PC-9 (cell line): ENCODE data around the gene PRSS22. TPM values are rescaled to one million over a fixed set of nuclear protein-coding genes. Genes with fewer than 3 reads are reported as not detected.

ENCODE experiments used
- BruUV-seq: library from RNA; stranded (reverse); fragments of 400-500 nt; replicated peaks from 2 replicates; lab custom pipeline; 2021; lab: Mats Ljungman, UMichigan
- CTCF ChIA-PET: fragments of 300-600 bp; sonication (Branson Sonifier 250); formaldehyde crosslinking; loops from one replicate; lab custom pipeline; 2022; ENCODE audit warnings: antibody characterized with exemption; lab: Charles Lee
- POLR2A ChIA-PET: fragments of 300-600 bp; sonication (Branson Sonifier 250); formaldehyde crosslinking; loops from one replicate; lab custom pipeline; 2022; ENCODE audit warnings: antibody characterized with exemption; ENCODE audit not compliant: unreplicated experiment; lab: Charles Lee
- DNase-seq, 2 experiments: peaks; one replicate each; pipeline versions ENCODE4 v3.0.0 to v3.0.0-alpha.2; 2015 to 2022; ENCODE audit warnings: mixed read lengths in 1 of 2
- H2AFZ ChIP-seq: fragments of 200-600 bp; sonication (generic); 2 replicates; pipeline ENCODE4 v1.8.1; 2017; ENCODE audit warnings: antibody characterized with exemption
- H3F3A ChIP-seq: fragments of 200-600 bp; sonication (generic); 2 replicates; pipeline ENCODE4 v1.8.1; 2017; ENCODE audit warnings: antibody characterized with exemption, mild to moderate bottlenecking, low read depth; ENCODE audit not compliant: insufficient read depth
- H3K27ac ChIP-seq: fragments of 200-600 bp; sonication (generic); 2 replicates; pipeline ENCODE4 v1.6.1; 2016; ENCODE audit warnings: mixed run types
- H3K27me3 ChIP-seq: fragments of 200-600 bp; sonication (generic); 2 replicates; pipeline ENCODE4 v1.6.1; 2016; ENCODE audit warnings: low read depth, mixed run types; ENCODE audit not compliant: insufficient read depth
- H3K36me3 ChIP-seq: fragments of 200-600 bp; sonication (generic); 2 replicates; pipeline ENCODE4 v1.6.1; 2016; ENCODE audit warnings: low read depth, mixed run types
- H3K4me1 ChIP-seq: fragments of 200-600 bp; sonication (generic); replicated peaks from 2 replicates; pipeline ENCODE4 v1.6.1; 2016; ENCODE audit warnings: mixed run types; ENCODE audit not compliant: insufficient read depth
- H3K4me2 ChIP-seq: fragments of 200-600 bp; sonication (generic); 2 replicates; pipeline ENCODE4 v1.6.1; 2017; ENCODE audit warnings: mixed run types
- H3K4me3 ChIP-seq: fragments of 200-600 bp; sonication (generic); 2 replicates; pipeline ENCODE4 v1.6.1; 2016; ENCODE audit warnings: mixed run types
- H3K79me2 ChIP-seq: fragments of 200-600 bp; sonication (generic); 2 replicates; pipeline ENCODE4 v1.6.1; 2017; ENCODE audit warnings: low read depth, mixed run types
- H3K9me2 ChIP-seq: fragments of 200-600 bp; sonication (generic); 2 replicates; pipeline ENCODE4 v1.8.1; 2017; ENCODE audit warnings: mild to moderate bottlenecking; ENCODE audit not compliant: insufficient read depth
- H3K9me3 ChIP-seq: fragments of 200-600 bp; sonication (generic); 2 replicates; pipeline ENCODE4 v1.8.1; 2016; ENCODE audit warnings: low read depth; ENCODE audit not compliant: insufficient read depth
- H4K20me1 ChIP-seq: fragments of 200-600 bp; sonication (generic); 2 replicates; pipeline ENCODE4 v1.8.1; 2017; ENCODE audit not compliant: insufficient read depth
- EZH2 ChIP-seq: fragments of 200-600 bp; sonication (generic); IDR thresholded peaks from 2 replicates; pipeline ENCODE4 v1.8.0; 2017; ENCODE audit warnings: antibody characterized with exemption, low read depth
- intact Hi-C: fragments of 100-400 bp; cut with micrococcal nuclease; formaldehyde crosslinking; loops from one replicate; pipeline ENCODE4 v1.10.0; 2022; ENCODE audit not compliant: unreplicated experiment
- total RNA-seq: library from RNA; stranded (reverse); gene quantifications from 2 replicates; pipeline ENCODE4 v1.2.3, GENCODE V29; 2021
- TF ChIP-seq, protein P1 (sequence below): fragments of 200-600 bp; sonication (generic); conservative IDR thresholded peaks from 2 replicates; pipeline ENCODE4 v1.6.1; 2017; ENCODE audit warnings: mixed run types, antibody characterized with exemption, mild to moderate bottlenecking, moderate library complexity

The PRSS22 gene
- total RNA-seq, 1 experiment from 2014 or later: 99.7 TPM

- POLR2A ChIA-PET: no interaction called here
- BruUV-seq: no TSS peak
- H3K27me3 ChIP-seq: 0 out of 2 replicates have a peak, but pooled peaks cover 3% of the 10 kb centered on the region
- no peak overlapping the region for H2AFZ ChIP-seq
- no peaks in the 10 kb centered on the region for H4K20me1 ChIP-seq
- peaks cover 18% of the 10 kb centered on the region; the same call in 1 of the 2 replicates for H3F3A ChIP-seq
- H3K27ac ChIP-seq: no peak overlapping the region
- H3K4me2 ChIP-seq: no peak overlapping the region
- TF ChIP-seq, protein P1, sequence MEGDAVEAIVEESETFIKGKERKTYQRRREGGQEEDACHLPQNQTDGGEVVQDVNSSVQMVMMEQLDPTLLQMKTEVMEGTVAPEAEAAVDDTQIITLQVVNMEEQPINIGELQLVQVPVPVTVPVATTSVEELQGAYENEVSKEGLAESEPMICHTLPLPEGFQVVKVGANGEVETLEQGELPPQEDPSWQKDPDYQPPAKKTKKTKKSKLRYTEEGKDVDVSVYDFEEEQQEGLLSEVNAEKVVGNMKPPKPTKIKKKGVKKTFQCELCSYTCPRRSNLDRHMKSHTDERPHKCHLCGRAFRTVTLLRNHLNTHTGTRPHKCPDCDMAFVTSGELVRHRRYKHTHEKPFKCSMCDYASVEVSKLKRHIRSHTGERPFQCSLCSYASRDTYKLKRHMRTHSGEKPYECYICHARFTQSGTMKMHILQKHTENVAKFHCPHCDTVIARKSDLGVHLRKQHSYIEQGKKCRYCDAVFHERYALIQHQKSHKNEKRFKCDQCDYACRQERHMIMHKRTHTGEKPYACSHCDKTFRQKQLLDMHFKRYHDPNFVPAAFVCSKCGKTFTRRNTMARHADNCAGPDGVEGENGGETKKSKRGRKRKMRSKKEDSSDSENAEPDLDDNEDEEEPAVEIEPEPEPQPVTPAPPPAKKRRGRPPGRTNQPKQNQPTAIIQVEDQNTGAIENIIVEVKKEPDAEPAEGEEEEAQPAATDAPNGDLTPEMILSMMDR: no peak
- TF ChIP-seq EZH2: no peak
- H3K9me2 ChIP-seq: no peaks in the 10 kb centered on the region
- no peak overlapping the region for H3K4me3 ChIP-seq
- peaks cover 22% of the 10 kb centered on the region for H3K79me2 ChIP-seq
- no peaks in the 10 kb centered on the region for H3K9me3 ChIP-seq
- no peaks in the 10 kb centered on the region for H3K36me3 ChIP-seq
- intact Hi-C loops: loop anchor here (5.0 kb wide), 2 partner anchors 38 to 42 kb away; partner anchors contain the start of genes ELOB and PRSS22
- DNase-seq: no peak
- CTCF ChIA-PET: no interaction called here
- peaks cover 32% of the 10 kb centered on the region for H3K4me1 ChIP-seq
These were observed 42.6 kb downstream of the PRSS22 start for GRCh38 chr16:2815299-2815771.

DNA sequence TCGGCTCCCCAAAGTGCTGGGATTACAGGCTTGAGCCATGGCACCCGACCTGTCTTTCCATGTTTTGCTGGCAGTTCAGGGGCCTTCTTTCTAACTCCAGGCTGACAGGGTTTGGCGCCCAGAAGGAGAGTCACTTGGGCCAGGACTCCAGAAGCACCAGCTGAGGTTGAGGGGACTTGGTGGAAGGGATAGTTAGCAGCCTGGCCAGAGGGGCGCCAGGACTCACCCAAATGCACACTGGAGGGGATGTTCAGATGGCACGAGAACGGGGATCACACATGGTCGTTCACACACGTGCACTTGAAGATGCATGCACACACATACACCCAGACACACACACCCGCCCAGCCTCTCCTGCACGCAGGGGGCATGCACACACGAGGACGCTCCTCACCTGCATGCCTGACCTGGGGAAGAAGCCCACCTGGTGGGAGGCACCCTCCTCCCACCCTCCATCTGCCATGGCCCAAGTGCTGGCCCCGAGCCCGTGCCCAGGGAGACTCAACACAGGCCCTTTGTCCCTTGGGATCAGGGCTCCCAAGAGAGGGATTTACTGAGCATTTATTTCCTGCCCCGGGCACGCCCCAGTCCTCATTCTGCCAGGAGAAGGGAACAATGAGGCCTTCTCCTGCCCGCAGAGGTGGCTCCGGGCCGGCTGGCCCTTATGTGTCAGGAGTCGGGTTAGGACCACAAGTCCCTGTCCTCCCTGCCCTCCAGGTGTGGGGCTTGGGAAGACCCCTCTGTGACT, 43.2 kb downstream of the PRSS22 start:
- POLR2A ChIA-PET: no interaction called here
- intact Hi-C loops: loop anchor here (5.0 kb wide), 2 partner anchors 37 to 43 kb away; partner anchors contain the start of genes ELOB and PRSS22
- Histone ChIP-seq H4K20me1 (no peaks in the 10 kb centered on the region), H3K9me2 (no peaks in the 10 kb centered on the region), H3K4me2 (no peak overlapping the region), H3K4me1 (peaks cover 32% of the 10 kb centered on the region), H3K27me3 (0 out of 2 replicates have a peak, but pooled peaks cover 3% of the 10 kb centered on the region), H3K36me3 (no peaks in the 10 kb centered on the region), H3K9me3 (no peaks in the 10 kb centered on the region), H3F3A (peaks cover 18% of the 10 kb centered on the region; the same call in 1 of the 2 replicates), H3K4me3 (no peak overlapping the region), H3K27ac (no peak overlapping the region), H3K79me2 (peaks cover 22% of the 10 kb centered on the region), H2AFZ (no peak overlapping the region)
- CTCF ChIA-PET: no interaction called here
- no TSS peak for BruUV-seq
- no peak for DNase-seq
- no peak for TF ChIP-seq EZH2

DNA sequence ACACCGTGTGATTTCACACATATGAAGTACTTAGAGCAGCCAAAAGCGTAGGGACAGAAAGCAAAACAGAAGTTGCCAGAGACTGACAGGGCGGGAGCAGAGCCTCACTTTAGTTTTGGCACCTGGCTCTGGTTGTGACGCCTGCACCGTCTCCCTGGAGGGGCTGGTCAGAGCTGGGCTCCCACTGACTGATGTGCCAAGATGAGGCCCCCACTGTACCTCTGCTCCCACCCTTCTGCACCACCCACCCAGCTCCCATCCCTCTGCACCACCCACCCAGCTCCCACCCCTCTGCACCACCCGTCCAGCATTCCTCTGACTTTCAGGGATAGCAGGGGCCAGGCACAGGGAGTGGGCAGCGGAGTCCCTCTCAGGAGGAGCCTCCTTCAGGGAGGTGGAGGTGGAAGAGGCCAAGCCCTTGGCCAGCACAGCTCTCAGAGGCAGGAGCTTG, 44.2 kb downstream of the PRSS22 start:
- Histone ChIP-seq H3K79me2 (peaks cover 22% of the 10 kb centered on the region), H3K4me3 (no peak overlapping the region), H3K9me2 (no peaks in the 10 kb centered on the region), H3K9me3 (no peaks in the 10 kb centered on the region), H2AFZ (no peak overlapping the region), H3K4me2 (no peak overlapping the region), H3K36me3 (no peaks in the 10 kb centered on the region), H4K20me1 (no peaks in the 10 kb centered on the region), H3K27me3 (0 out of 2 replicates have a peak, but pooled peaks cover 3% of the 10 kb centered on the region), H3K27ac (no peak overlapping the region), H3K4me1 (peaks cover 32% of the 10 kb centered on the region), H3F3A (peaks cover 21% of the 10 kb centered on the region; the same call in 1 of the 2 replicates)
- ChIA-PET CTCF (no interaction called here), POLR2A (no interaction called here)
- BruUV-seq: no TSS peak
- no peak for TF ChIP-seq EZH2
- TF ChIP-seq, protein P1: no peak
- no peak for DNase-seq
- intact Hi-C loops: no loop called here
